Natural killer cell (primary cell): Measurements from ENCODE around the gene KLHDC3. TPM values are rescaled to one million over a fixed set of nuclear protein-coding genes. Genes with fewer than 3 reads are reported as not detected.

Source experiments
- ATAC-seq, 3 donors: fragments of 150-1000 bp in 2 of 3; fragments of 200-7000 bp in 1 of 3; cut with Tn5 transposase; 1 replicate in 1 of 3; 2 replicates in 2 of 3; pipeline ENCODE4 v1.10.0; 2021; ENCODE audit warnings: mild to moderate bottlenecking in 2 of 3, moderate library complexity in 2 of 3
- DNase-seq, 2 donors: peaks; one replicate each; pipeline versions ENCODE4 v3.0.0 to v3.0.0-alpha.2; 2013 to 2021; ENCODE audit warnings: mixed read lengths in 1 of 2
- H3K27ac ChIP-seq: one replicate; pipeline ENCODE4 v1.5.1; 2013; ENCODE audit warnings: mild to moderate bottlenecking, low read length
- H3K27me3 ChIP-seq: one replicate; pipeline ENCODE4 v1.6.1; 2013; ENCODE audit warnings: low read length; ENCODE audit not compliant: control insufficient read depth, insufficient read depth
- H3K36me3 ChIP-seq: one replicate; pipeline ENCODE4 v1.6.1; 2013; ENCODE audit warnings: low read length; ENCODE audit not compliant: control insufficient read depth, insufficient read depth
- H3K4me1 ChIP-seq: one replicate; pipeline ENCODE4 v1.6.1; 2013; ENCODE audit warnings: low read length; ENCODE audit not compliant: control insufficient read depth, insufficient read depth
- H3K4me3 ChIP-seq: one replicate; pipeline ENCODE4 v1.5.1; 2013; ENCODE audit warnings: low read length
- H3K9me3 ChIP-seq: one replicate; pipeline ENCODE4 v1.6.1; 2013; ENCODE audit warnings: low read length; ENCODE audit not compliant: control insufficient read depth, insufficient read depth
- H3K27ac Mint-ChIP-seq, 2 donors: one replicate each; pipeline ENCODE4 v1.8.0; 2022; ENCODE audit warnings: mild to moderate bottlenecking in 2 of 2, mixed read lengths in 2 of 2, moderate library complexity in 1 of 2
- H3K27me3 Mint-ChIP-seq, 2 donors: one replicate each; pipeline ENCODE4 v1.8.0; 2022; ENCODE audit warnings: low read depth in 2 of 2, mixed read lengths in 2 of 2
- H3K36me3 Mint-ChIP-seq: one replicate; pipeline ENCODE4 v1.8.0; 2022; ENCODE audit warnings: mixed read lengths
- H3K4me1 Mint-ChIP-seq, 2 donors: one replicate each; pipeline ENCODE4 v1.8.0; 2022; ENCODE audit warnings: mixed read lengths in 2 of 2
- H3K4me3 Mint-ChIP-seq: one replicate; pipeline ENCODE4 v1.8.0; 2022; ENCODE audit warnings: mild to moderate bottlenecking, moderate library complexity, mixed read lengths
- H3K9me3 Mint-ChIP-seq, 2 donors: one replicate each; pipeline ENCODE4 v1.8.0; 2022; ENCODE audit warnings: mixed read lengths in 2 of 2
- WGBS: methylation state at CpG from one replicate; pipeline ENCODE4 v1.1.7; 2013; ENCODE audit warnings: missing lambda C conversion rate; ENCODE audit not compliant: insufficient coverage; 5-methylcytosine and 5-hydroxymethylcytosine counted together
- intact Hi-C: fragments of 100-400 bp; cut with micrococcal nuclease; formaldehyde crosslinking; loops from one replicate; pipeline ENCODE4 v1.14.2; 2022
- total RNA-seq, 4 donors: library from RNA; stranded (reverse); fragments of 120-200 nt in 1 of 4; gene quantifications; one replicate each; pipeline versions ENCODE4 v1.2.3 to v1.2.4, GENCODE V29; 2013 to 2022
- TF ChIP-seq, protein P1 (sequence below): fragments of 200-600 bp; IDR thresholded peaks from one replicate; pipeline ENCODE4 v1.8.0; 2022; ENCODE audit warnings: antibody characterized with exemption

The KLHDC3 gene
- total RNA-seq, 3 donors from 2014 or later (not counting 1 experiment from before 2014, with no cell fraction given) = 52.7 to 60.9 (median 53.7) TPM

DNA sequence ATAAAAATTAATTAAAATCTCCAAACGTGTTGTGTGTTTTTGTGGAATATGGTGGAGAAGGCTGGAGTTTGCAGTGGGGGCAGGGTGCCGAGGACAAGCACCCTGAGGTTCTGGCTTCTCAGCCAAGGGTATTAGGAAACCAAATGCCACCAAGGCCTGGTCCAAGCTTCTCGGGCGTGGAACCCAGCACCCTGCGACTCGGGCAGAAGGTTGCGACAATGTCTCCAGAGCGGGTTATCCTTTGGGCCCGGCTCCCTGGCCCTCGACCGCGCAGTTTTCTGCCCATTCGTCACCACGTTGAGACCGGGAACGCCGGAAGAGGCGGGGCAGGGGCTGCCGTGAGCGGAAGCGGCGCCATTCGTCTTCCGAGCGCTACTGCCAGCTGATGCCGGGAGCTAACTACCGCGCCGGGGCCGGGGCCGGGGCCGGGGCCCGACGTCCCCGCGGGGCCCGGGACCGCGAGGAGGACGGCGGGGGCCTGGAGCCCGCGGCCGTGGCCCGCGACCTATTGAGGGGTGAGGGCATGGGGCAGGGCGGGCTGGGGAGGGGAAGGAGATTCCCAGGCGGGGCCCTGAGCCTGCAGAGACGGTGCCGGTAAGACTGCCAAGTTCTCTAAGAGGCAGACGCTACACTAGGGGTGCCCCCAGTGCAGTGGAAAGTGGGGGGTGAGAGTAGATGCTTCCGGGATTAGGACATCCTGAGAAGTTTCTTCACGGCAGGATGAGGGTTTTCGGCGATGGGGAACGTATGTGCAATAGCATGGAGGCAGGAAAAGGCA lies 7.4 kb downstream of the KLHDC3 start, which contains the start of gene RRP36:
TSS of gene RRP36 (plus strand) at position 354 of the 778 bp plus-strand sequence. CDS start at position 386, 32 bp downstream.
- H3K4me1 ChIP-seq = peaks cover 28% of the 10 kb centered on the region

DNA sequence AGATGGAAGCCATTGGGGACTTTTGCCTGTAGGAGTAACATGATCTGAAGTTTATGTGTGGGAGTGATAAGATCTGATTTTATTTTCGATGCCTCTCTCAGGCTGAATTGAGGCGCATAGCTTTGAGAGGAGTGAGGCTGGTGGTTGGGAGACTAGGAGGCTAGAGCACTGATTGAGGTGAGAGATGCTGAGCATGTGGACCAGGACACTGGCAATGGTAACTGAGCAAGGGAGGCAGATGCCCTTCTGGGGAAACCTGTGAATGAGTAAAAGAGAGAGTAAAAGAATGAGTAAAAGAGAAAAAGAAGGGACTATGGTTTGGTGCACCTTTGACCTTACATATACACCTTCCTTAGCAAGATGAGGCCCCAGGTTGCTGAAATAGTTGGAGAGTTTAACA lies 10.4 kb downstream of the KLHDC3 start:
- 76% methylated on average over 2 of the region's 2 CpGs for WGBS
- TF ChIP-seq, protein P1, sequence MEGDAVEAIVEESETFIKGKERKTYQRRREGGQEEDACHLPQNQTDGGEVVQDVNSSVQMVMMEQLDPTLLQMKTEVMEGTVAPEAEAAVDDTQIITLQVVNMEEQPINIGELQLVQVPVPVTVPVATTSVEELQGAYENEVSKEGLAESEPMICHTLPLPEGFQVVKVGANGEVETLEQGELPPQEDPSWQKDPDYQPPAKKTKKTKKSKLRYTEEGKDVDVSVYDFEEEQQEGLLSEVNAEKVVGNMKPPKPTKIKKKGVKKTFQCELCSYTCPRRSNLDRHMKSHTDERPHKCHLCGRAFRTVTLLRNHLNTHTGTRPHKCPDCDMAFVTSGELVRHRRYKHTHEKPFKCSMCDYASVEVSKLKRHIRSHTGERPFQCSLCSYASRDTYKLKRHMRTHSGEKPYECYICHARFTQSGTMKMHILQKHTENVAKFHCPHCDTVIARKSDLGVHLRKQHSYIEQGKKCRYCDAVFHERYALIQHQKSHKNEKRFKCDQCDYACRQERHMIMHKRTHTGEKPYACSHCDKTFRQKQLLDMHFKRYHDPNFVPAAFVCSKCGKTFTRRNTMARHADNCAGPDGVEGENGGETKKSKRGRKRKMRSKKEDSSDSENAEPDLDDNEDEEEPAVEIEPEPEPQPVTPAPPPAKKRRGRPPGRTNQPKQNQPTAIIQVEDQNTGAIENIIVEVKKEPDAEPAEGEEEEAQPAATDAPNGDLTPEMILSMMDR = no peak
- H3K4me1 ChIP-seq = peaks cover 24% of the 10 kb centered on the region
- H3K27me3 Mint-ChIP-seq = no peaks in the 10 kb centered on the region
- H3K9me3 Mint-ChIP-seq = no peaks in the 10 kb centered on the region
- no peak for DNase-seq
- no peak overlapping the region for H3K27ac ChIP-seq
- H3K36me3 ChIP-seq = peaks cover 44% of the 10 kb centered on the region
- no peak overlapping the region for H3K27ac Mint-ChIP-seq
- peak overlapping the region; percentile 13 for H3K4me3 Mint-ChIP-seq
- intact Hi-C loops = no loop called here
- peaks cover 8% of the 10 kb centered on the region for H3K36me3 Mint-ChIP-seq
- no peaks in the 10 kb centered on the region for H3K9me3 ChIP-seq
- H3K4me3 ChIP-seq = no peak overlapping the region
- ATAC-seq = no peak
- H3K27me3 ChIP-seq = no peaks in the 10 kb centered on the region
- peaks cover 12 to 23% of the 10 kb centered on the region in 2 donors for H3K4me1 Mint-ChIP-seq

More for the DNA sequence above, 7.4 kb downstream of the KLHDC3 start, which contains the start of gene RRP36:
- Mint-ChIP-seq H3K27ac (peak within 1 kb of the TSS; percentile 78 to 80), H3K4me3 (peak within 1 kb of the TSS; percentile 94), H3K9me3 (no peaks in the 10 kb centered on the region), H3K36me3 (peaks cover 7% of the 10 kb centered on the region), H3K4me1 (peaks cover 22 to 41% of the 10 kb centered on the region in 2 donors), H3K27me3 (no peaks in the 10 kb centered on the region)
- intact Hi-C loops = loop anchor here (1.0 kb wide), 1 partner anchor 37 kb away; the partner anchor contains the start of gene PPP2R5D
- Histone ChIP-seq H3K4me3 (peak within 1 kb of the TSS; percentile 89), H3K27me3 (no peaks in the 10 kb centered on the region), H3K36me3 (peaks cover 36% of the 10 kb centered on the region), H3K9me3 (no peaks in the 10 kb centered on the region), H3K27ac (peak within 1 kb of the TSS; percentile 63)
- TF ChIP-seq, protein P1 = no peak
- DNase-seq (peak; percentile 47 to 81), ATAC-seq (peak; percentile 84 to 87 (median 85))
- 1% methylated on average over 56 of the region's 56 CpGs for WGBS

DNA sequence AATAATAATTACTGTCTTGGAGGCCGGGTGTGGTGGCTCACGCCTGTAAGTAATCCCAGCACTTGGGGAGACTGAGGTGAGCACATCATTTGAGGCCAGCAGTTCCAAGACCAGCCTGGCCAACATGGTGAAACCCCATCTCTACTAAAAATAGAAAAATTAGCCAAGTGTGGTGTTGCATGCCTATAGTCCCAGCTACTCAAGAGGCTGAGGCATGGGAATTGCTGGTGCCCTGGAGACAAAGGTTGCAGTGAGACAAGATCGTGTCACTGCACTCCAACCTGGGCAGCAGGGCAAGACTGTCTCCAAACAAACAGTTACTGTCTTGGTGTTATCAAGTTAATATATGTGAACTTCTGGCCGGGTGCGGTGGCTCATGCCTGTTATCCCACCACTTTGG lies 12.3 kb downstream of the KLHDC3 start:
- TF ChIP-seq, protein P1 = no peak
- H3K36me3 ChIP-seq = peaks cover 50% of the 10 kb centered on the region
- WGBS = over 99% methylated on average over 5 of the region's 5 CpGs
- intact Hi-C loops = no loop called here
- no peak for ATAC-seq
- H3K27ac Mint-ChIP-seq = no peak overlapping the region
- no peaks in the 10 kb centered on the region for H3K27me3 Mint-ChIP-seq
- no peak overlapping the region for H3K4me3 Mint-ChIP-seq
- H3K27me3 ChIP-seq = no peaks in the 10 kb centered on the region
- H3K27ac ChIP-seq = no peak overlapping the region
- H3K36me3 Mint-ChIP-seq = peaks cover 8% of the 10 kb centered on the region
- no peaks in the 10 kb centered on the region for H3K9me3 Mint-ChIP-seq
- H3K4me1 ChIP-seq = peaks cover 14% of the 10 kb centered on the region
- DNase-seq = no peak
- peaks cover 12 to 23% of the 10 kb centered on the region in 2 donors for H3K4me1 Mint-ChIP-seq
- H3K9me3 ChIP-seq = no peaks in the 10 kb centered on the region
- no peak overlapping the region for H3K4me3 ChIP-seq
